Karpas-422 (cell line): Measurements from ENCODE around the gene SUSD6. TPM values are rescaled to one million over a fixed set of nuclear protein-coding genes. Genes with fewer than 3 reads are reported as not detected.

Experiments used
- DNase-seq: peaks from one replicate; pipeline ENCODE4 v3.0.0-alpha.2; 2015
- H2AFZ ChIP-seq: fragments of 200-600 bp; sonication (generic); 2 replicates; pipeline ENCODE4 v1.6.1; 2014; ENCODE audit warnings: antibody characterized with exemption, low read length, mixed read lengths
- H3K27ac ChIP-seq: fragments of 200-600 bp; sonication (generic); 2 replicates; pipeline ENCODE4 v1.5.1; 2014; ENCODE audit warnings: mild to moderate bottlenecking, low read length, moderate library complexity
- H3K27me3 ChIP-seq: fragments of 200-600 bp; sonication (generic); 2 replicates; pipeline ENCODE4 v1.6.1; 2014; ENCODE audit warnings: low read length, mixed read lengths
- H3K36me3 ChIP-seq: fragments of 200-600 bp; sonication (generic); 2 replicates; pipeline ENCODE4 v1.6.1; 2014; ENCODE audit warnings: low read length, mixed read lengths; ENCODE audit not compliant: insufficient read depth
- H3K4me1 ChIP-seq: fragments of 200-600 bp; sonication (generic); 2 replicates; pipeline ENCODE4 v1.6.1; 2014; ENCODE audit warnings: mild to moderate bottlenecking, low read length, mixed read lengths
- H3K4me2 ChIP-seq: fragments of 200-600 bp; sonication (generic); 2 replicates; pipeline ENCODE4 v1.6.1; 2014; ENCODE audit warnings: low read length, low read depth, mild to moderate bottlenecking; ENCODE audit not compliant: poor library complexity, severe bottlenecking
- H3K4me3 ChIP-seq: fragments of 200-600 bp; sonication (generic); 2 replicates; pipeline ENCODE4 v1.5.1; 2014; ENCODE audit warnings: mild to moderate bottlenecking, antibody characterized with exemption, low read length, mixed read lengths
- H3K79me2 ChIP-seq: fragments of 200-600 bp; sonication (generic); 2 replicates; pipeline ENCODE4 v1.6.1; 2014; ENCODE audit warnings: mild to moderate bottlenecking, low read length, mixed read lengths
- H3K9ac ChIP-seq: fragments of 200-600 bp; sonication (generic); 2 replicates; pipeline ENCODE4 v1.6.0; 2014; ENCODE audit warnings: low read length
- H3K9me2 ChIP-seq: fragments of 200-600 bp; sonication (generic), shearing (Covaris generic); replicated peaks from 2 replicates; pipeline ENCODE4 v1.6.0; 2014; ENCODE audit warnings: mild to moderate bottlenecking, low read length, moderate library complexity; ENCODE audit not compliant: insufficient read depth
- H3K9me3 ChIP-seq: fragments of 300-700, 200-600 bp; sonication (generic); 2 replicates; pipeline ENCODE4 v1.6.1; 2014; ENCODE audit warnings: low read length, mixed read lengths
- H4K20me1 ChIP-seq: fragments of 200-600 bp; sonication (generic); 2 replicates; pipeline ENCODE4 v1.6.1; 2014; ENCODE audit warnings: mild to moderate bottlenecking, antibody characterized with exemption, low read length, low read depth; ENCODE audit not compliant: insufficient read depth
- total RNA-seq: library from RNA; depleted of rRNA; stranded (reverse); fragments of >200 nt; shearing (Covaris generic); gene quantifications from 2 replicates; pipeline ENCODE4 v1.2.3, GENCODE V29; 2014; ENCODE audit warnings: low replicate concordance

The SUSD6 gene
- total RNA-seq, 1 experiment from 2014 or later = 46.0 TPM

DNA sequence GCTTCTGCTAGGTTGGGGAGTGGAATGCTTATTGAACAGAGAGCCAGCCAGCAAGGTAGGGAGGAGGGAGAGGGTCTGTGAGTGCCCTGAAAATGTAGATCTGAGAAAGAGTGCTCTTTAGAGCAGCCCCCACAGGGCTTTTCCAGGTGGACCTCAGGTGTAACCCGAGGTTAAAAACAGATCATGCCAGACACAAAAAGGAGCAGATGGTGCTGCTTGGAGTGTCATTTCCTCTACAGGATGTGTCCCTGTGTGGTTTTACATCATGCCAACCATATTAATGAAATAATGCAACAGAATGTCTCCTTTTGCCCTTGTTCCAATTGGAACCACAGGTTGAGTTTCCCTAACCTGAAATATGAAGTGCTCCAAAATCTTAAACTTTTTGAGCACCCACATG is 6.4 kb downstream of the SUSD6 start:
- H3K9me3 ChIP-seq = no peaks in the 10 kb centered on the region
- H3K4me3 ChIP-seq = peak overlapping the region; percentile 65; the same call in 1 of the 2 replicates
- no peaks in the 10 kb centered on the region; the same call in 1 of the 2 replicates for H4K20me1 ChIP-seq
- peak overlapping the region; percentile 97 for H3K27ac ChIP-seq
- no peak overlapping the region for H2AFZ ChIP-seq
- no peaks in the 10 kb centered on the region for H3K27me3 ChIP-seq
- H3K36me3 ChIP-seq = peaks cover 24% of the 10 kb centered on the region
- peak overlapping the region; percentile 86 for H3K4me2 ChIP-seq
- peaks cover 92% of the 10 kb centered on the region for H3K79me2 ChIP-seq
- DNase-seq = no peak
- peaks cover 98% of the 10 kb centered on the region for H3K4me1 ChIP-seq
- peak overlapping the region; percentile 90 for H3K9ac ChIP-seq
- H3K9me2 ChIP-seq = no peaks in the 10 kb centered on the region

DNA sequence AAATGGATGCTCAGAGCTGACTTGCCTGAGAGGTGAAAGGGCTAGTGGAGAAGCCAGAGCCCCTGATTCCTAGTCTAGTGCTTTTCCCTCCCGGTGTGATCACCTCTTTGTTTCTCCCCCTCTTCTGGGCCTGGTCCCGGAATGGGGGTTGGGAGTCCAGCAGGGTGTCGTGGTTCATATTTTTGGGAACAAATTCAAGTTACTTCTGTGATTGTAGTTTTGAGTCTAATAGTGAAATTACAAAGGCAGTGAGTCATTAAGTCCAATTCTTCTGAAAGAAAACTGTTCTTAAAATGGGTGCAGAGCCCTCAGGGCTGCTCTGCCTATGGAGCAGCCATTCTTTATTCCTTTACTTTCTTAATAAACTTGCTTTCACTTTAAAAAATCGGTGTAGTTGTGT is 7.6 kb downstream of the SUSD6 start:
- H3K27ac ChIP-seq = peak overlapping the region; percentile 97
- H3K4me3 ChIP-seq = no peak overlapping the region
- peak overlapping the region; percentile 86 for H3K4me2 ChIP-seq
- no peaks in the 10 kb centered on the region for H3K9me2 ChIP-seq
- H3K4me1 ChIP-seq = peaks cover 98% of the 10 kb centered on the region
- no peaks in the 10 kb centered on the region for H3K27me3 ChIP-seq
- H3K9ac ChIP-seq = 0 out of 2 replicates have a peak overlapping the region, but pooled peaks have one; percentile 5
- H4K20me1 ChIP-seq = no peaks in the 10 kb centered on the region; the same call in 1 of the 2 replicates
- DNase-seq = no peak
- H3K79me2 ChIP-seq = peaks cover 93% of the 10 kb centered on the region
- peaks cover 21% of the 10 kb centered on the region for H3K36me3 ChIP-seq
- no peaks in the 10 kb centered on the region for H3K9me3 ChIP-seq
- H2AFZ ChIP-seq = no peak overlapping the region

DNA sequence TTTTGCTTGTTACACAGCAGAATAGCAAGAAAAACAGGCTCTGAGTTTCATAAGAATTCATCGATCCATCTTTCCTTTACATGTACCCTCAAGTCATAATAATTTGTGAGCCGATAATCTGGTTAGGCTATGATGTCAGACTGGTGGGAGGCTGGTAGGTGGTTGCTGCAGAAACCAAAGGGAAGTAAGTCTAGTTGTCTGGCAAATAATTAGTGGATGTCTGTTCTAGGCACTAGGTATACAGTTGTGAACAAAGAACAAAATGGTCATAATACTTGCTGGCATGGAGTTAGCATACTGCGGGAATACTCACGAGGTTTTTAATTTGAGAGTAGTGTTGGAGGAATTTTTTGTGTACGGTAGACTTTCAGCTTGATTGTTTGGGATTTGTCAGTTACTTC is 8.8 kb downstream of the SUSD6 start:
- peaks cover 21% of the 10 kb centered on the region for H3K36me3 ChIP-seq
- no peaks in the 10 kb centered on the region for H3K27me3 ChIP-seq
- H4K20me1 ChIP-seq = no peaks in the 10 kb centered on the region; the same call in 1 of the 2 replicates
- H3K4me1 ChIP-seq = peaks cover 98% of the 10 kb centered on the region
- peak overlapping the region; percentile 13 for H3K4me2 ChIP-seq
- no peaks in the 10 kb centered on the region for H3K9me3 ChIP-seq
- no peak overlapping the region for H3K4me3 ChIP-seq
- no peak for DNase-seq
- H3K9ac ChIP-seq = peak overlapping the region; percentile 17
- H3K27ac ChIP-seq = peak overlapping the region; percentile 97
- H3K79me2 ChIP-seq = peaks cover 97% of the 10 kb centered on the region
- H3K9me2 ChIP-seq = no peaks in the 10 kb centered on the region
- no peak overlapping the region for H2AFZ ChIP-seq

DNA sequence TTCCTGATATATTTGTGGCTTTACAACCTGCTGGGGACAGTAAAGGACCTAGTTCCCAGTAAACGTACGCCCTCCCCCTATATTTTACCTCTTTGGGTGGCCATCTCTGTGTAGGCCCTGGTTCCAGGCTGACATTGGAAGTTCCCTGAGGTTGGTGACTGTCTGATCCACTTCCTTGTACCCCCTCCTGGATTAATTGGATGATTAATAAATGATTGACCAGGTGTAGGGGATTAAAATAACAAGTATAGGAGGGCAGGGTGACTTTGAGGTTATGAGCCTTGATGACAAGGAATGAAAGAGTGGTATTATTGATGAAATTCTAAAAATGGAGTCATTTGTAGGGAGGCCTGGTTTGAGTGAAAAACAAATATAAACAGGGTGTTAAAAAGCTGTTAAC is 9.6 kb downstream of the SUSD6 start:
- Histone ChIP-seq H3K9me3 (no peaks in the 10 kb centered on the region), H4K20me1 (no peaks in the 10 kb centered on the region; the same call in 1 of the 2 replicates), H3K27ac (peak overlapping the region; percentile 97), H3K9ac (peak overlapping the region; percentile 4; the same call in 1 of the 2 replicates), H3K4me2 (peak overlapping the region; percentile 13), H3K27me3 (no peaks in the 10 kb centered on the region), H3K4me1 (peaks cover 98% of the 10 kb centered on the region), H2AFZ (no peak overlapping the region), H3K4me3 (no peak overlapping the region), H3K9me2 (no peaks in the 10 kb centered on the region), H3K79me2 (peaks cover 100% of the 10 kb centered on the region), H3K36me3 (peaks cover 21% of the 10 kb centered on the region)
- DNase-seq = no peak

DNA sequence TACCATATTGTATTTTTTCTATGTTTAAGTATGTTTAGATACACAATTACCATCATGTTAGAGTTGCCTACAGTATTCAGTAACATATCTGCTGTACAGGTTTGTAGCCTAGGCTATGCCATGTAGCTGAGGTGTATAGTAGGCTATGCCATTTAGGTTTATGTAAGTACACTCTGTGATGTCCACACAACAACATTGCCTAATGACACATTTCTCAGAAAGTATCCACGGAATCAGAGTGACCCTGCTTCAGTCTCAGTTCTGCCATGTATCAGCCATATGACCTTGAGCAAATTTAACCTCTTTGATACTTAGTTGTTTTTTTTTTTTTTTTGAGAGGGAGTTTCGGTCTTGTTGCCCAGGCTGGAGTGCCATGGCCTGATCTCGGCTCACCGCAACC is 12.7 kb downstream of the SUSD6 start:
- Histone ChIP-seq H4K20me1 (no peaks in the 10 kb centered on the region; the same call in 1 of the 2 replicates), H3K4me3 (peak overlapping the region; percentile 44; the same call in 1 of the 2 replicates), H3K4me2 (peak overlapping the region; percentile 67), H3K27ac (peak overlapping the region; percentile 90), H3K36me3 (peaks cover under 1% of the 10 kb centered on the region; the same call in 1 of the 2 replicates), H2AFZ (no peak overlapping the region), H3K4me1 (peaks cover 98% of the 10 kb centered on the region), H3K9ac (peak overlapping the region; percentile 22), H3K79me2 (peaks cover 100% of the 10 kb centered on the region), H3K27me3 (no peaks in the 10 kb centered on the region), H3K9me2 (no peaks in the 10 kb centered on the region), H3K9me3 (no peaks in the 10 kb centered on the region)
- no peak for DNase-seq

DNA sequence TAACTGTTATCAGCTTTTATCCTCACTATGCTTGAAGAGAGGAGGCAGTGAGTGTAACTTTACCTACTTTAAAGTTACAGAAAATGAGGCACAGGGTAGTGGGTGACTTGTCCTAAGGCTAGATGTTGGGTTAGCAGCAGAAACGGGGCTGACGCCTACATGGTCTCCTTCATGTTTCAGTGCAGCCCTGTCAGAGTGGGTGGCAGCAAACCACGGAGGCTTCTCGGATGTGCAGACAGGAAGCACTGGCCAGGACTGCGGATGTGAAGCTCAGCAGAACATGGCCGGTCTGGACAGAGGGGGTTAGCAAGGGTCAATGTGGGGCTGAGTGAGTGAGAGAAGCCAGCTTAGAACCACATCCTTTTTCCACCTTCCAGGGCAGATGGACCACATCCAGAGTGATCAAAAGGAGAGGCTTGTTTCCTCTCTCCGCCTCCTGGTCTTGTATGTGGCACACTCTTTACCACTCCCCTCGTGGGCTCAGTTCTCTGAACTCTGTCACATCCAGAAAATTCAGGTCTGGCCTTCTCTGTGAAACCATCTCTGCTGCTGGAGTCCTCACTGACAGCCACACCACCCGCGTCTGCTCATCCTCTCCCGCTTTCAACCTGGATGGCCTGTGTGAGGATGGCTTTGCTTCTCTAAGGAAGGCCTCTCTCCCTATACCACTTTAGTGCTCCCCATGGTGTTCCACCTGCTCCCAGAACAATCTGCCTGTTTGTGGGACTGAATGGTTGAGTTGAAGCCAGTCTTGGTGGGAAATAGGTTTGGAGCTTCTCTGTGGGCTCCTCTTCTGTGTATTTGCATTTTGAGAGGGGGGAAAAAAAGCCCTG is 14.1 kb downstream of the SUSD6 start:
- Histone ChIP-seq H3K9ac (peak overlapping the region; percentile 62), H3K27me3 (no peaks in the 10 kb centered on the region), H3K36me3 (no peaks in the 10 kb centered on the region), H4K20me1 (peaks cover 7% of the 10 kb centered on the region; the same call in 1 of the 2 replicates), H2AFZ (no peak overlapping the region), H3K79me2 (peaks cover 100% of the 10 kb centered on the region), H3K4me2 (peak overlapping the region; percentile 67), H3K4me1 (peaks cover 98% of the 10 kb centered on the region), H3K27ac (peak overlapping the region; percentile 90), H3K9me2 (no peaks in the 10 kb centered on the region), H3K9me3 (no peaks in the 10 kb centered on the region), H3K4me3 (peak overlapping the region; percentile 44)
- peak; percentile 81 for DNase-seq

DNA sequence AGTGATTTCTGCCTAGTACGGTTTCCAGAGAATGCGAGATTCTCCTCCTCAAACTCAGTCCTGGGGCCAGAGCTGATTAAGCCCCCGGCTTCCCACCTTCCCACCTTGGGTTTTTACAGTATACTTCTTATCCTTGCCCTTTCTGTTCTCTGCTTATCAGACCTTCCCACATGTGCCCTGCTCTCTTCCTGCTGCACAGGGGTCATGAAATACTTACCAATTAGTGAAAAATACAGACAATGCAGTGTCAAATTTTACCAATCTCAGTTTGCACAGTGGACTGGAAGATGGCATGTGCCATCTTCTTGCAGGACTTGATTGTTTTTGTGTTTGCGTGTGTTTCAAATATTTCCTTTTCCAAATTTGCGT is 14.7 kb downstream of the SUSD6 start:
- Histone ChIP-seq H3K79me2 (peaks cover 100% of the 10 kb centered on the region), H3K4me2 (peak overlapping the region; percentile 67), H3K4me3 (peak overlapping the region; percentile 44; the same call in 1 of the 2 replicates), H3K27ac (peak overlapping the region; percentile 90), H3K9me3 (no peaks in the 10 kb centered on the region), H3K4me1 (peaks cover 98% of the 10 kb centered on the region), H2AFZ (no peak overlapping the region), H3K36me3 (no peaks in the 10 kb centered on the region), H4K20me1 (peaks cover 7% of the 10 kb centered on the region; the same call in 1 of the 2 replicates), H3K27me3 (no peaks in the 10 kb centered on the region), H3K9ac (peak overlapping the region; percentile 62), H3K9me2 (no peaks in the 10 kb centered on the region)
- DNase-seq = no peak
